IPS-11a (cell line): ENCODE data around the gene PLEKHG7.

ENCODE experiments used
- H3K4me3 ChIP-seq: one replicate; pipeline ENCODE4 v1.5.1; 2013; ENCODE audit warnings: low read depth, low read length, control low read depth

Gene PLEKHG7

GRCh38 chr12:92707926-92708325, 5.1 kb downstream of the PLEKHG7 start:
- H3K4me3 ChIP-seq, result no peak overlapping the region

DNA sequence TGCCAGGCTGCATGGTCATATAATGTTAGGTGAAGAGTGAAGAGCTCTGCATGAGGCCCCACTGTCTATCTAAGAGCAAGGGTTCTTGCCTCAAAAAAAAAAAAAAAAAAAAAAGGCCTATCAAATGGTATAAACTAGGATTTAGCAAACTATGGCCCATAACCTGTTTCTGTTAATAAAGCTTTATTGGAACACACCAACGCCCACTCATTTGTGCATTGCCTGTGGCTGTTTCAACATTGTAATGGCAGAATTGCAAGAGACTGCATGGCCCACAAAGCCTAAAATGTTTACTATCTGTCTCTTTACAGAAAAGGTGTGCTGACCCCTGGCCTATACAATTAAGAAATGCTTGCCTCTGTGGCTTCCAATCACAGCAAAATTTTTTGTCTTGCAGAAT, 12.8 kb downstream of the PLEKHG7 start:
- no peak overlapping the region for H3K4me3 ChIP-seq

DNA sequence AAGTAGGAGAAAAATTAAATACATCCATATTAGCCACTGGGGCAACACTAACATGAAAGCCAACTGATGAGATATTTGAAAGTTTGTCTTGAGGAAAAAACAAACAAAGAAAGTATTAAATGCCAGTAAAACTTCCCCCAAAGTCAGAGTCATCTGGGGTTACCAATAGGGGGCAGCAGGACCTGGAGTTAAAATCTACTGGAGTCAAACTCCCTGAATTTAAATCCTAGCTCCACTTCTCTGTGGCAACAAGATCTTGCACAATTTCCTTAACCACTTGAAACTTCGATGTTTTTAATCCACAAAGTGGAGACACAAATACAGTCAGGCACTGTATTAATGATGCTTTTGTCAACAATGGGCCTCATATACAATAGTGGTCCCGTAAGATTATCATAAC, 14.4 kb downstream of the PLEKHG7 start:
- H3K4me3 ChIP-seq, result no peak overlapping the region

DNA sequence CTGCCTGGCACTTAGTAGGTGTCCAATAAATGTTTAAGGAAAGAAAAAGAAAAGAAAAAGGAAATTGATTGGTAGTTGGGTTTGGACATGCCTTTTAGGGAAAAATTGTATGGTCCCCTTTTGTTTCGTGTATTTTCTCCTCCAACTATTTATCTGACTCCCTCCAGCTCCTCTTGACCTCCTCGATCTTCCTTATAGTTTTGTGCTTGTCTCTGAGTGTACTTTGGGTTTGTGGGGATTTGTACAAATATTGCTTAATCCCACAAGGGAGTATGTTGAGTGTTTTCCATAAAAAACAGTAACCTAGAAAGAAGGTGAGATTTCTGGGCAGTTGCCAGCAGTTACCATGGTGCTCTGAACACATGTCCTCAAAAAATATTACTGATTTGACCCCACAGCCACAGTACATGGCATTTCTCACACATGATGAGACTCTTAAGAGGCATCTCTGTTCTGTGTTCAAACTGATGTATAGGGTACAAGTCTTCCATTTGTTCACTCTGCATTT, 15.7 kb downstream of the PLEKHG7 start:
- no peak overlapping the region for H3K4me3 ChIP-seq

- no peak overlapping the region for H3K4me3 ChIP-seq
Measured at GRCh38 chr12:92719674-92720073, 16.9 kb downstream of the PLEKHG7 start.

DNA sequence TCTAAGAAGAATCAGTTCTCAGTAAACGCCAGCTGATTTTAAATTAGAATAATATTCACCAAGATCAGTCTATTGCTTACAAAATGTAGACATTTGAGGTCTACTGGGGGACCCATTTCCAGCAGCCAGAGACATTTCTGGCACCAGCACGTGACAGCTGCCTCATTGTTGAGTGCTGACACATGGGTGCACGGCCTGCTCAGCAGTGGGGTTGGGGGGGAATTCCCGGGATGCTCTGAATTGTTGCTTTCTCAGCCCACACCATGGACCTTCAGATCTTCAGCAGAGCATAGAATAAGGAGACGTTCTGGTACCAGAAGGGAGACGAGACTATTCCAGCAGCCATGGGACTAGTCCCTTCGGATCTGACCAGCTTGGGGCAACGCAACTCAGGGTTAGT, 18.3 kb downstream of the PLEKHG7 start:
- no peak overlapping the region for H3K4me3 ChIP-seq

DNA sequence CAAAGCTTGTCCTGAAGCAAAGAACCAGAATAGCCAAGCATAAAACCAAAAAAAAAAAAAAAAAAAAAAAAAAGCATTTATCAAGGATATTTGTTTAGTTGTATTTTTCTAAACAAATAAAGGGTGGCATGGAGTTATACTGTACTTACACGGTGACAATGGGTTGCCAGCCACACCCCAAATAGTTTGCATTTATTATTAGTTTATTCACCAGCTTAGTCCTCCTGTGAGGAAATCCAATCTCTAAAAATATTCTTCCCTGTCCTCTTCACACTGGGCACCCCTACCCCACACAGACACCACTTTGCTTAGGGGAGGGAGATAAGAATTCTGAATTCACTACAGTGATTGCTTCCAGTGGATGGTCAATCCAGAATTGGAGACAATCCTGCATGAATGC, 18.9 kb downstream of the PLEKHG7 start:
- no peak overlapping the region for H3K4me3 ChIP-seq

DNA sequence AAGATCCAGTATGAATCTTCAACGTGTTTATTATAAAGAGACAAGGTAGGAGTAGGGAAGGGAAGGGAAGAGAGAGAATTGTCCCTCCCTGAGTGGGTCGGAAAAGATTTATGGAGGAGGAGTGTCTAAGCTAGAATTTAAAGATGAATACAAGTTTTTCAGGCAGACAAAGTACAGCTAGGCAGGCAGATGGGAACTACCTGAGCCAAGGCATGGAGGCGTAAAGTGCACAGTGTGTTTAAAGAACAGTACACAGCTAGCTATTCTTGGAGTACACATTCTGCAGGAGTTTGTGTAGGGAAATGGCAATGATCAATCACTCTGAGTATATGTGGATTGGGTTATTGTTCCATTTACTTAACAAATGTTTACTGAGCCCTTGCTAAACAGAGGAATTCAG, 20.1 kb downstream of the PLEKHG7 start:
- H3K4me3 ChIP-seq, result no peak overlapping the region

GRCh38 chr12:92726850-92727249, 24.1 kb downstream of the PLEKHG7 start:
- H3K4me3 ChIP-seq, result no peak overlapping the region

GRCh38 chr12:92729773-92730305, 27.1 kb downstream of the PLEKHG7 start:
- H3K4me3 ChIP-seq, result no peak overlapping the region

DNA sequence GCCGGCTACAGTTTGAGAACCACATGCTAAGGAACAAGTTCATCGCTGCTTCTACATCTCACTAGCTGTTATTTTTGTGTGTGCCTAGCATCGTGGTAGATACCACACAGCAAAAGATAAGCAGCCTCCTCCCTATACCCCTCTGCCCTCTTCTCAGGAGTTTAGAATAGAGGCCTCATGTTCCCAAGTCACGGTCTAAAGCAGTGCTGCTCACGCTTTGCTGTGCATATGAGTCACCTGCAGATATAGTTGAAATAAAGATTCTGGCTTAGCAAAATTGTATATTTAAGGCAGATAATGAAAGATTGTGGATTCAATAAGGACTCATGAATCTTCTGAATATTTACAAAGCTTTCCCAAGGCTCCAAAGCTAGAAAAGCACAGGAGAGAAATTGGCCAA, 28.0 kb downstream of the PLEKHG7 start:
- H3K4me3 ChIP-seq, result no peak overlapping the region

- H3K4me3 ChIP-seq, result no peak overlapping the region
Measured at GRCh38 chr12:92732216-92732615, 29.4 kb downstream of the PLEKHG7 start.

DNA sequence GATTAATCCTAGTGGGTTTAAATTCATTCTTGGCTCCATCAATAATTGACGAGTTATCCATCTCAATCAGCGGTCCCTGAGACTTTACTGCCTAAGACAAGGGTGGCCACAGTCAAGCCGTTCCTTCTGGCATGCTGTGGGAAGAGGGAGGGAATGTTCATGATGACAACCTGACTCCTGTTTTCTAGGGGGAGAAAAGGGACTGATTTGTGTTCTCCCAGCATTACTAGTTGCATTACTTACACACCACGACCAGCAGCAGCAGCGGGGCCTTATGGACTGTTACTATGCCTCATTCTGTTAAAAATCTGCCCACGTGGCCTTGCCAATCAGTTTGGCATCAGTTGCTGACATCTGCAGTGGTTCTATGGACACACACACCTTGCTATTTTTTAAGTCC, 29.9 kb downstream of the PLEKHG7 start:
- H3K4me3 ChIP-seq, result no peak overlapping the region

GRCh38 chr12:92733181-92733580, 30.4 kb downstream of the PLEKHG7 start:
- H3K4me3 ChIP-seq, result no peak overlapping the region

DNA sequence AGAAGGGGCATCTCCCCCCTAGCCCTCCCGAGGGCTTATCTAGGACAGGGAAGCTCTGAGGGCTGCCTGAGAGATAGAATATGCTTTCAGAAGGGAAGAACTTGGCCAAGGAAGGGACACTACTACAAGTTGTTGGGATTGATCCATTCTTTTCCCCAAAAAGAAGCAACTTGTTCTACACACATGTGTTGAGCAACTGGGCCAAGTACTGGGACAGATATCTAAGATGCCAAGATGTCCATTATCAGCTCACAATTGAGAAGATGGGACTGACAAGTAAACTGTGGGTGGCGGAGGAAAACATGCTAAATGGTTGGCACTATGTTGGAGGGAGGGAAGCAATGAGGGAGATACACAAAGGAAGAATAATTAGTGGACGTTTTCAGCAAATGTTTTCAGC, 30.9 kb downstream of the PLEKHG7 start:
- H3K4me3 ChIP-seq, result no peak overlapping the region

GRCh38 chr12:92735131-92735721, 32.4 kb downstream of the PLEKHG7 start:
- H3K4me3 ChIP-seq, result no peak overlapping the region

DNA sequence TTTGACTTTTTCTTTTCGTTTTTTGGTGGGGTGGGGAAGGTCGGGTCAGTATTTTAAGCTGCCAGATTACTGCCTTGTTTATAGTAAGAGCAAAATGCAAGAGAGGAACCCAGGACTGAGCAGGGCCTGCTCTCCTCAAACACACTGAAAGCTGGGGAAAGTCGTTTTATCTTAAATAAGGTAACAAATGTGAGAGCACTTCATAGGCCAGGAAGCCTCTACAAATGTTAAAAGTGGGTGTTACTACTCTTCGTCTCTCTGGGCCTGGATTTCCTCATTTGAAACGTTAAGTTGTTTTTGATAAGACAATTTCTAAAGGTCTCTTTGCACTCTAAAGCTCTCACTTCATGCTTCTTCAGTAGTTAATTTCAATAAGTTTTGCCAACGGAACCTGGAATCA, 33.8 kb downstream of the PLEKHG7 start:
- no peak overlapping the region for H3K4me3 ChIP-seq

- H3K4me3 ChIP-seq, result no peak overlapping the region
Measured at GRCh38 chr12:92737855-92738850, 35.4 kb downstream of the PLEKHG7 start.

DNA sequence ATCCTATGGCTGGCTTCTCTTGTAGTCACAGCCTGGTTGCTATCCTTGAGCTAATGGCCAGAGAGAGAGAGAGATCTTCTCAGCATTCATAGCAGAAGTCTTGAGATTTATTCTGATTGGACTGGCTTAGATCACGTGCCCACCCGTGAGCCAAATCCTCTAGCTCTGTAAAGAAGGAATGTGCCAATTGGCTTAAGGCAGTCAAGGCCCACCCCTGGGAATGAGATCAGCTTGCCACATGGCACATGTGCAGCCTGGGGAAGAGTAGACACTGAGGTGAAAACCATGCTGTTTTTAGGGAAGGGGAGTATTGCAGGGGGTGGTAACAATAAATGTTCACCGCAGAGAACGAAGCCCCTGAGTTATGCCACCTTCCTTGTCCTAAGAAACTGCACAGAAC, 36.3 kb downstream of the PLEKHG7 start:
- no peak overlapping the region for H3K4me3 ChIP-seq

GRCh38 chr12:92740411-92740810, 37.6 kb downstream of the PLEKHG7 start:
- no peak overlapping the region for H3K4me3 ChIP-seq

DNA sequence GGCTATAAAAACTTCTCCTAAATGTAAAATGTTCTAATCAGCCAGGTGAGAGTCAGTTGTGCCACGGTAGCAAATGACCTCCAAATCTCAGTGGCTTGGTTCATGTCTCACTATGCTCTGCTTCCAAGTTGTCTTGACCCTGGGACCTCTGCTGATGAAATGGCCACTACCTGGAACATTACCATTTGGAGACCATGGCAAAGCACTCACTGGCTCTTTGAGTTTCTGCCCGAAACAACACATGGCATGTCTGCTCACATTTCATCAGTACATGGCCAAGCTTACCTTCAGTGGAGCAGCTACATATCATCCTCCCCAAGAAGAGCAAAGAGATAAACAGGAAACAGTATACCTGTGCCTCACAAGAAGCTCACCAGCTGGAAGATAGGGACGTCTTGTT, 40.2 kb downstream of the PLEKHG7 start:
- H3K4me3 ChIP-seq, result no peak overlapping the region
